ENCODE measurements around the gene RASA2. TPM values are rescaled to one million over a fixed set of nuclear protein-coding genes. Genes with fewer than 3 reads are reported as not detected.

Gene RASA2
- total and polyA plus RNA-seq, 2 experiments from 2014 or later: 16.6 to 28.6 TPM

- H3K4me1 Mint-ChIP-seq: no peaks in the 10 kb centered on the region
- H3K4me1 ChIP-seq (ENCODE audit: insufficient read depth): no peaks in the 10 kb centered on the region
- no peak overlapping the region for H3K27ac ChIP-seq (ENCODE audit: low read depth)
- no peak overlapping the region for H3K27ac Mint-ChIP-seq
- H3K36me3 Mint-ChIP-seq (ENCODE audit: low read depth): peaks cover 8% of the 10 kb centered on the region; the same call in 1 of the 3 replicates
- H3K9me3 Mint-ChIP-seq: no peaks in the 10 kb centered on the region
- no peak overlapping the region for H3K4me2 ChIP-seq
- H3K27me3 Mint-ChIP-seq (ENCODE audit: insufficient read depth, low read depth, poor library complexity): no peaks in the 10 kb centered on the region
- no peaks in the 10 kb centered on the region for H3K27me3 ChIP-seq (ENCODE audit: insufficient read depth)
- H3K4me3 ChIP-seq: no peak overlapping the region
- no peaks in the 10 kb centered on the region for H3K9me2 ChIP-seq (ENCODE audit: insufficient read depth)
- TF ChIP-seq CREB1 (CRISPR knock-in tag; IDR thresholded peaks at IDR 0.05; ENCODE audit: low read depth) (no peak), NANOG (IDR thresholded peaks at IDR 0.05; ENCODE audit: borderline replicate concordance) (no peak), JUNB (IDR thresholded peaks at IDR 0.05; ENCODE audit: unreplicated experiment) (no peak), CTCF (conservative IDR thresholded peaks at IDR 0.05; ENCODE audit: low read depth in 2 of 2) (no peak), EZH2phosphoT487 (IDR thresholded peaks at IDR 0.05; ENCODE audit: unreplicated experiment) (no peak), ZNF331 (CRISPR knock-in tag; IDR thresholded peaks at IDR 0.05; ENCODE audit: low read depth) (no peak), EZH2 (IDR thresholded peaks at IDR 0.05; ENCODE audit: low read depth, unreplicated experiment) (no peak), STAT1 (IDR thresholded peaks at IDR 0.05; ENCODE audit: unreplicated experiment) (no peak), POLR2AphosphoS5 (IDR thresholded peaks at IDR 0.05; ENCODE audit: low read depth) (no peak), ZNF114 (CRISPR knock-in tag; IDR thresholded peaks at IDR 0.05) (no peak)
- TF ChIP-seq, protein P1, sequence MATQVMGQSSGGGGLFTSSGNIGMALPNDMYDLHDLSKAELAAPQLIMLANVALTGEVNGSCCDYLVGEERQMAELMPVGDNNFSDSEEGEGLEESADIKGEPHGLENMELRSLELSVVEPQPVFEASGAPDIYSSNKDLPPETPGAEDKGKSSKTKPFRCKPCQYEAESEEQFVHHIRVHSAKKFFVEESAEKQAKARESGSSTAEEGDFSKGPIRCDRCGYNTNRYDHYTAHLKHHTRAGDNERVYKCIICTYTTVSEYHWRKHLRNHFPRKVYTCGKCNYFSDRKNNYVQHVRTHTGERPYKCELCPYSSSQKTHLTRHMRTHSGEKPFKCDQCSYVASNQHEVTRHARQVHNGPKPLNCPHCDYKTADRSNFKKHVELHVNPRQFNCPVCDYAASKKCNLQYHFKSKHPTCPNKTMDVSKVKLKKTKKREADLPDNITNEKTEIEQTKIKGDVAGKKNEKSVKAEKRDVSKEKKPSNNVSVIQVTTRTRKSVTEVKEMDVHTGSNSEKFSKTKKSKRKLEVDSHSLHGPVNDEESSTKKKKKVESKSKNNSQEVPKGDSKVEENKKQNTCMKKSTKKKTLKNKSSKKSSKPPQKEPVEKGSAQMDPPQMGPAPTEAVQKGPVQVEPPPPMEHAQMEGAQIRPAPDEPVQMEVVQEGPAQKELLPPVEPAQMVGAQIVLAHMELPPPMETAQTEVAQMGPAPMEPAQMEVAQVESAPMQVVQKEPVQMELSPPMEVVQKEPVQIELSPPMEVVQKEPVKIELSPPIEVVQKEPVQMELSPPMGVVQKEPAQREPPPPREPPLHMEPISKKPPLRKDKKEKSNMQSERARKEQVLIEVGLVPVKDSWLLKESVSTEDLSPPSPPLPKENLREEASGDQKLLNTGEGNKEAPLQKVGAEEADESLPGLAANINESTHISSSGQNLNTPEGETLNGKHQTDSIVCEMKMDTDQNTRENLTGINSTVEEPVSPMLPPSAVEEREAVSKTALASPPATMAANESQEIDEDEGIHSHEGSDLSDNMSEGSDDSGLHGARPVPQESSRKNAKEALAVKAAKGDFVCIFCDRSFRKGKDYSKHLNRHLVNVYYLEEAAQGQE (IDR thresholded peaks at IDR 0.05; ENCODE audit: unreplicated experiment): no peak
- TF ChIP-seq, protein P2, sequence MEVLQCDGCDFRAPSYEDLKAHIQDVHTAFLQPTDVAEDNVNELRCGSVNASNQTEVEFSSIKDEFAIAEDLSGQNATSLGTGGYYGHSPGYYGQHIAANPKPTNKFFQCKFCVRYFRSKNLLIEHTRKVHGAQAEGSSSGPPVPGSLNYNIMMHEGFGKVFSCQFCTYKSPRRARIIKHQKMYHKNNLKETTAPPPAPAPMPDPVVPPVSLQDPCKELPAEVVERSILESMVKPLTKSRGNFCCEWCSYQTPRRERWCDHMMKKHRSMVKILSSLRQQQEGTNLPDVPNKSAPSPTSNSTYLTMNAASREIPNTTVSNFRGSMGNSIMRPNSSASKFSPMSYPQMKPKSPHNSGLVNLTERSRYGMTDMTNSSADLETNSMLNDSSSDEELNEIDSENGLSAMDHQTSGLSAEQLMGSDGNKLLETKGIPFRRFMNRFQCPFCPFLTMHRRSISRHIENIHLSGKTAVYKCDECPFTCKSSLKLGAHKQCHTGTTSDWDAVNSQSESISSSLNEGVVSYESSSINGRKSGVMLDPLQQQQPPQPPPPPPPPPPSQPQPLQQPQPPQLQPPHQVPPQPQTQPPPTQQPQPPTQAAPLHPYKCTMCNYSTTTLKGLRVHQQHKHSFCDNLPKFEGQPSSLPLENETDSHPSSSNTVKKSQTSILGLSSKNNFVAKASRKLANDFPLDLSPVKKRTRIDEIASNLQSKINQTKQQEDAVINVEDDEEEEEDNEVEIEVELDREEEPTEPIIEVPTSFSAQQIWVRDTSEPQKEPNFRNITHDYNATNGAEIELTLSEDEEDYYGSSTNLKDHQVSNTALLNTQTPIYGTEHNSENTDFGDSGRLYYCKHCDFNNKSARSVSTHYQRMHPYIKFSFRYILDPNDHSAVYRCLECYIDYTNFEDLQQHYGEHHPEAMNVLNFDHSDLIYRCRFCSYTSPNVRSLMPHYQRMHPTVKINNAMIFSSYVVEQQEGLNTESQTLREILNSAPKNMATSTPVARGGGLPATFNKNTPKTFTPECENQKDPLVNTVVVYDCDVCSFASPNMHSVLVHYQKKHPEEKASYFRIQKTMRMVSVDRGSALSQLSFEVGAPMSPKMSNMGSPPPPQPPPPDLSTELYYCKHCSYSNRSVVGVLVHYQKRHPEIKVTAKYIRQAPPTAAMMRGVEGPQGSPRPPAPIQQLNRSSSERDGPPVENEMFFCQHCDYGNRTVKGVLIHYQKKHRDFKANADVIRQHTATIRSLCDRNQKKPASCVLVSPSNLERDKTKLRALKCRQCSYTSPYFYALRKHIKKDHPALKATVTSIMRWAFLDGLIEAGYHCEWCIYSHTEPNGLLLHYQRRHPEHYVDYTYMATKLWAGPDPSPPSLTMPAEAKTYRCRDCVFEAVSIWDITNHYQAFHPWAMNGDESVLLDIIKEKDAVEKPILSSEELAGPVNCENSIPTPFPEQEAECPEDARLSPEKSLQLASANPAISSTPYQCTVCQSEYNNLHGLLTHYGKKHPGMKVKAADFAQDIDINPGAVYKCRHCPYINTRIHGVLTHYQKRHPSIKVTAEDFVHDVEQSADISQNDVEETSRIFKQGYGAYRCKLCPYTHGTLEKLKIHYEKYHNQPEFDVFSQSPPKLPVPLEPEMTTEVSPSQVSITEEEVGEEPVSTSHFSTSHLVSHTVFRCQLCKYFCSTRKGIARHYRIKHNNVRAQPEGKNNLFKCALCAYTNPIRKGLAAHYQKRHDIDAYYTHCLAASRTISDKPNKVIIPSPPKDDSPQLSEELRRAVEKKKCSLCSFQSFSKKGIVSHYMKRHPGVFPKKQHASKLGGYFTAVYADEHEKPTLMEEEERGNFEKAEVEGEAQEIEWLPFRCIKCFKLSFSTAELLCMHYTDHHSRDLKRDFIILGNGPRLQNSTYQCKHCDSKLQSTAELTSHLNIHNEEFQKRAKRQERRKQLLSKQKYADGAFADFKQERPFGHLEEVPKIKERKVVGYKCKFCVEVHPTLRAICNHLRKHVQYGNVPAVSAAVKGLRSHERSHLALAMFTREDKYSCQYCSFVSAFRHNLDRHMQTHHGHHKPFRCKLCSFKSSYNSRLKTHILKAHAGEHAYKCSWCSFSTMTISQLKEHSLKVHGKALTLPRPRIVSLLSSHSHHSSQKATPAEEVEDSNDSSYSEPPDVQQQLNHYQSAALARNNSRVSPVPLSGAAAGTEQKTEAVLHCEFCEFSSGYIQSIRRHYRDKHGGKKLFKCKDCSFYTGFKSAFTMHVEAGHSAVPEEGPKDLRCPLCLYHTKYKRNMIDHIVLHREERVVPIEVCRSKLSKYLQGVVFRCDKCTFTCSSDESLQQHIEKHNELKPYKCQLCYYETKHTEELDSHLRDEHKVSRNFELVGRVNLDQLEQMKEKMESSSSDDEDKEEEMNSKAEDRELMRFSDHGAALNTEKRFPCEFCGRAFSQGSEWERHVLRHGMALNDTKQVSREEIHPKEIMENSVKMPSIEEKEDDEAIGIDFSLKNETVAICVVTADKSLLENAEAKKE (CRISPR knock-in tag; IDR thresholded peaks at IDR 0.05): no peak
- TF ChIP-seq, protein P3, sequence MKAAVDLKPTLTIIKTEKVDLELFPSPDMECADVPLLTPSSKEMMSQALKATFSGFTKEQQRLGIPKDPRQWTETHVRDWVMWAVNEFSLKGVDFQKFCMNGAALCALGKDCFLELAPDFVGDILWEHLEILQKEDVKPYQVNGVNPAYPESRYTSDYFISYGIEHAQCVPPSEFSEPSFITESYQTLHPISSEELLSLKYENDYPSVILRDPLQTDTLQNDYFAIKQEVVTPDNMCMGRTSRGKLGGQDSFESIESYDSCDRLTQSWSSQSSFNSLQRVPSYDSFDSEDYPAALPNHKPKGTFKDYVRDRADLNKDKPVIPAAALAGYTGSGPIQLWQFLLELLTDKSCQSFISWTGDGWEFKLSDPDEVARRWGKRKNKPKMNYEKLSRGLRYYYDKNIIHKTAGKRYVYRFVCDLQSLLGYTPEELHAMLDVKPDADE (IDR thresholded peaks at IDR 0.05): no peak
- H3F3A ChIP-seq (replicated peaks; ENCODE audit: low read depth): no peaks in the 10 kb centered on the region
- H3K79me2 ChIP-seq (replicated peaks; ENCODE audit: insufficient read depth): no peaks in the 10 kb centered on the region
- DNase-seq (ENCODE audit: low spot score): no peak
- H3K36me3 ChIP-seq (ENCODE audit: insufficient read depth): no peaks in the 10 kb centered on the region
- H3K4me3 Mint-ChIP-seq: no peak overlapping the region
- no peak overlapping the region for H2AFZ ChIP-seq
- H4K20me1 ChIP-seq (replicated peaks; ENCODE audit: insufficient read depth): no peaks in the 10 kb centered on the region
- no peak for ATAC-seq
These were observed 83.2 kb downstream of the RASA2 start for GRCh38 chr3:141570068-141570467.

Measured in GM23338 (cell line).